ENCODE data around the gene CPT1C.

GRCh38 chr19:49641688-49642491 lies 49.0 kb upstream of the CPT1C start, which contains the start of gene SCAF1:
- TF ChIP-seq SP1 (IDR thresholded peaks at IDR 0.05), result peak; percentile 97
- no peak for TF ChIP-seq CTCF (IDR thresholded peaks at IDR 0.05; ENCODE audit: low read depth, low read length, missing input control)
- peak; percentile 39 for TF ChIP-seq ATF3 (IDR thresholded peaks at IDR 0.05)

Data from liver (tissue), 3 donors.